NK-92 (cell line): Measurements from ENCODE around the gene TBC1D8.

Experiments
- DNase-seq: peaks from one replicate; lab custom pipeline; 2025; ENCODE audit not compliant: unreplicated experiment; lab: John Stamatoyannopoulos, UW

The TBC1D8 gene

GRCh38 chr2:101139495-101139894 lies 11.7 kb downstream of the TBC1D8 start:
- no peak for DNase-seq

DNA sequence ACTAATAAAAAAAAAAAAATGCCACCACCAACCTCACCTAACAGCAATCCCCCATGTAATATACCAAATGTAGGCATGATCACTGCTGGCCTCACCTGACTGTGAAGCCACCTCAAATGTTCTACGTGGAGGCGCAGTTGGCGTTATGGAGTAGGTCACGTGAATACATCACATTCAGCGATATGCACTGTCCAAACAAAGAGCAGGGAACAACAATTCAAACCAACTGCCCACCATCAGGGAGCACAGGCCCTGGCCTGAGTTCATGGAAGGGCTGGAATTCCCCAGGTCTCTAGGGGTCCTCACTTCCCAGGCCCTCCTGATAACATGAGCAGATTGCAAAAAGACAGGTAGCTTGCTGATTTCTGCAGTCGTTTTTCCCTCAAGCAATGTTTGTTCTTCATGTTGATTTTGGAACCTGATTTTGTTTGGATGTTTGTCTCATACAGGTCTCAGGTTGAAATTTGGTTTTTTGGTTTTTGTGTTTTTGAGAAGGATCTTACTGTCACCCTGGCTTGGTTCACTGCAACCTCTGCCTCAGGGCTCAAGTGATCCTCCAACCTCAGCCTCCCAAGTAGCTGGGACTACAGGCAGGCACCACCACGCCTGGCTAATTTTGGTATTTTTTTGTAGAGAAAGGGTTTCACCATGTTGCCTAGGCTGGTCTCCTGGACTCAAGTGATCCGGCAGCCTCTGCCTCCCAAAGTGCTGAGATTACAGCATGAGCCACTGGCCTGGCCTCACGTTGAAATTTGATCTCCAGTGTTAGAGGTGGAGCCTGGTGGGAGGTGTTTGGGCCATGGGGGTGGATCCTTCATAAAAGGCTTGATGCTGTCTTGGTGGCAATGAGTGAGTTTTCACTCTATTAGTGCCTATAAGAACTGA lies 15.5 kb downstream of the TBC1D8 start:
- DNase-seq = no peak

- no peak for DNase-seq
Observed at GRCh38 chr2:101133492-101134100, 17.6 kb downstream of the TBC1D8 start.

DNA sequence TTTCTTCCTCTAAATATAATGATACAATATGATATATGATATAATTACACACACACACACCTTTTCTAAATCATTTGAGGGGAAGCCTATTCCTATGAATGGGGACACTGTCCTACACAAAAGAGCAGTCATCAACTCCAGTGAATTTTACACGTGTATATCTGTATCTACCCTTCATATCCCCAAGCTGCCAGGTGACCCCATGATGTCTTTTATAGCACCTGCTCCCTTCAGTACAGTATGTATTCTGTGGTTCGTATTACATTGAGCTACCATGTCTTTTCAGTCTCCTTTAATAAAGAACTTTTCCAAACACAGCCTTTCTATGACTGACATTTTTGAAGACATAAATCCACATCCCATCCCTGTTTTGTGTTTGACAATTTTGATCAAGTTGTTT lies 19.0 kb downstream of the TBC1D8 start:
- DNase-seq = no peak

- DNase-seq = no peak
Observed at GRCh38 chr2:101130081-101130480, 21.1 kb downstream of the TBC1D8 start.

- no peak for DNase-seq
Observed at GRCh38 chr2:101127319-101128056, 23.7 kb downstream of the TBC1D8 start.

DNA sequence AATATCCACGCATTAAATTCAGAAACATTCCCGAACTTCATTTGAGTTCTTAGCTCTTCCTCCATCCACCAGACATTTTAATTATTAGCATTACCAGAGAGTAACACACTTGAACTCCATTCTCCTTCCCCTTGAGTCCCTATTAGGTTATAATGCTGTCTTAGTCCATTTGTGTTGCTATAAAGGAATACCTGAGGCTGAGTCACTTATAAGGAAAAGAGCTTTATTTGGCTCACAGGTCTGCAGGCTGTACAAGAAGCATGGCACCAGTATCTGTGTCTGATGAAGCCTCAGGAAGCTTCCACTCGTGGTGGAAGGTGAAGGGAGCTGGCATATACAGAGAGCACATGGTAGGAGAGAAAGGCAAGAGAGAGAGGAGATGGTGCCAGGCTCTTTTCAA lies 25.4 kb downstream of the TBC1D8 start:
- DNase-seq = no peak

DNA sequence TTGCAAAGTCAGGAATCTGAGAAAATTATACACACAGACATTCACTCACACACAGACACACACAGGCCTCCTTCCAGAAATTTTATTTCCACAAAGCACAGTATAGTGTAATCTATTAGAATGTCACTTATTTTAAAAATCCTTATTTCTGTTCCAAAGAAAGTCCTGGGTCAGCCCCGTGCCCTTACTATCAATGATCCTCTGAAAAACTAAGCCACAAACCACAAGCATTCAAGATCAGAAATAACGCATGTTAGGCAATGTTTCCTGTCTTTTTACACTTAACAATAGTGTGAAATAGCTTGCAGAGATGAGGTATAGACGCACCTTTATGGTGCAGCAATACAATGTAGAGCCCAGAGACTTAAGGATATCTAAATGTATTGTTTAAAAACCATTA lies 25.8 kb downstream of the TBC1D8 start:
- no peak for DNase-seq

DNA sequence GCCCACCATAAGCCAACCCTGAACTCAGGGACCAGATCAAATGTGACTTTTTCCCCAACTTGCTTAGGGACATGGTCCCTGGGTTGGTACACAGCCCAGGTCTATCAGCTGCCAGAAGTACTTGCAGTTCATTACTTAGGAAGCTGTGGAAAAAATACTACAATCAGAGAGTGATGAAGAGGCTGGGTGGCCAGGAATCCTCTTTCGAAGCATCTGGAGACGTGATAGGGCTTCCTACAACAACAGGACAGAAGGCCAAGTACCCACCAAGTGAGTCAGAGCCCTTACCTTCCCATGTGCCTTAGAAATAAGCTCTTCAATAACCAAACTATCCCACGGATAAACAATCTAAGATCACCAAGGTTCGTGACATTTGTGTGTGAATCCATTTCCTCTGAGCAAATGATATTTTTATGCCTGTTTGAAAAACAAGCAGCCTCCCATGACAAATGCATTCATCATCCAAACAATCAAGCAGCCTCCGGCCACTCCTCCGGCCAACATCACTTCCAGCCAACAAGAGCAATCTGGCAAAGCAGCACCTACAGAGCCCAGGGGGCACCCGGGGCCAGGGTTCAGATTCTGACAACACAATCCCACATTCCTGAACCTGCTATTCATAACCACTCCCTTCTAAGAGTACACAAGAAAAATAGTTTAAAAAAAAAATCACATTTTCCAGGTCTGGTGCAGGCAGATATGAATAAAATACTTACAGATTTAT lies 26.4 kb downstream of the TBC1D8 start:
- no peak for DNase-seq

GRCh38 chr2:101123795-101124471 lies 27.2 kb downstream of the TBC1D8 start:
- DNase-seq = no peak

DNA sequence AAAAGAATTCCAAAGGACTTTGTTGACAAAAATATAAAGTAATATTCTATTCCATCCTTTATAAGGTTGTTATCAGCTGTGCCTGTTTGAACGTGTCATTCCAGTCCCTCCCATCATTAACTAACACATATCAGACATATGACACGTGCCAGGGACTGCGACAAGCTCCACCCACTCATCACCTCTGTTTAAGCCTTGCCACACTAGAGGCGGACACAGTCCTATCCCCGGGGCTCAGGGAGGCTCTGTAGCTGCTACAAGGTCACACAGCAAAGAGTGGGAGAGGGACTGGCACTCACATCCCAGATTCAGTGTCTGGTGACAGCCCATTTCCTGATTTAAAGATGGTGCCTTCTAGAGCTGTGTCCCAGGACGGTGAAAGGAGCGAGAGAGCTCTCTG lies 30.0 kb downstream of the TBC1D8 start:
- no peak for DNase-seq

- no peak for DNase-seq
Observed at GRCh38 chr2:101120124-101120996, 30.8 kb downstream of the TBC1D8 start.

DNA sequence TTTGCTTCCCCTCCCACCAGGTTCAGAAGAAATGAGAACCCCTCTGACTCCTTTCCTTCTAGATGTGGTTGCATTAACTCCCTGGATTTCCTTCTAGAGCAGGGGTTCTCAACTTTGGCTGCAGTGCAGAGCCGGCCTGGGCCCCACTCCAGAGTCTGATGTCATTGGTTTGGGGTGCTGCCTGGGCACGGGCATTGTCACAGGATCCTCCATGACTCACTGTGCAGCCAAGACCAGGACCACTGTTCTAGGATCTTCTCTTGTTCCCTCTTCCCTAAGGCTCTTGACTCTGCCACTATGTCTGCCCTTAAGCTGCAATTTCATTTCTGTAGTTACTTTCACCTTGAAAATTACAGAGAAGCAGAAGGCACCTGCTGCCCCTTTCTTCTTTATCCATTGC lies 31.8 kb downstream of the TBC1D8 start:
- DNase-seq = no peak

- DNase-seq = no peak
Observed at GRCh38 chr2:101116841-101117552, 34.2 kb downstream of the TBC1D8 start.

- no peak for DNase-seq
Observed at GRCh38 chr2:101116348-101116747, 34.8 kb downstream of the TBC1D8 start.

- no peak for DNase-seq
Observed at GRCh38 chr2:101115664-101116063, 35.5 kb downstream of the TBC1D8 start.

GRCh38 chr2:101114815-101115214 lies 36.4 kb downstream of the TBC1D8 start:
- DNase-seq = no peak

DNA sequence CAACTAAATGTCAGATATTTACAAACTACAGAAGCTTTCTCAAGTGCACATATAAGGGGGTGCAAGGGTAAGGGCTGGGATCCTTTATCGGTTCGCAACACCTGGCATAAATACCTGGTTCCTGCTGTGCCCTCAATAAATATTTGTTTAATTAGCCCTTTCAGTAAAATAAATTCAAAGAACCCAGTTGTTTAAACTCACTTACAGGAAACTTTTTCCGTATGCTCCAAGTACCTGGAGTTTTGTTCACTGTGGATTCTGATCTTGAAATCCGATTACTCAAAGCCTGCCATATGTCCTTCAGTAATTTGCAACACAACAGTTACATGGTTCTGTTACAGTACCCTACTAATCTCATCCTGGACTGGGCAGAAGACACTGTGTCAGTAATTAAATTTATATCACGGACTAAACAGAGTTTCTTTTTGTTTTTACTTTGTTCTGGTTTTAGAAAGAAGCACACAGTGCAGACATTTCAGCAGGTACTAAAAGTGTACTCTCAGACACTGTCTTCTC lies 36.9 kb downstream of the TBC1D8 start:
- no peak for DNase-seq
